K562 (cell line): ENCODE data around the gene MATR3. TPM values are rescaled to one million over a fixed set of nuclear protein-coding genes. Genes with fewer than 3 reads are reported as not detected.
A peak's percentile ranks its signal among the peaks of the same experiment; 100 is the strongest.

ENCODE experiments used
- ASH1L ChIP-seq: fragments of 450-650 bp; IDR thresholded peaks from 2 replicates; pipeline ENCODE4 v1.6.1; 2018; ENCODE audit warnings: borderline replicate concordance, mild to moderate bottlenecking, low read depth; ENCODE audit not compliant: partially characterized antibody
- CBFB ChIP-seq: sonication (generic); formaldehyde crosslinking; IDR thresholded peaks from 2 replicates; pipeline ENCODE4 v1.4.0; 2020; ENCODE audit warnings: mild to moderate bottlenecking, missing genetic modification reagents
- CBX1 ChIP-seq: sonication (generic); IDR thresholded peaks from 2 replicates; pipeline ENCODE4 v1.6.1; 2016; ENCODE audit warnings: antibody characterized with exemption, low read depth, mild to moderate bottlenecking
- GABPB2 ChIP-seq: fragments of 250-450 bp; sonication (Bioruptor Pico); conservative IDR thresholded peaks from 2 replicates; pipeline ENCODE4 v1.5.1; 2021; ENCODE audit warnings: mild to moderate bottlenecking
- LCOR ChIP-seq: sonication (generic); formaldehyde crosslinking; IDR thresholded peaks from 2 replicates; pipeline ENCODE4 v1.8.0; 2022; ENCODE audit warnings: mild to moderate bottlenecking, missing genetic modification reagents
- MIER1 ChIP-seq: fragments of 450-650 bp; IDR thresholded peaks from 2 replicates; pipeline ENCODE4 v1.6.1; 2016; ENCODE audit warnings: antibody characterized with exemption, mild to moderate bottlenecking, low read depth
- NFRKB ChIP-seq: fragments of 450-650 bp; IDR thresholded peaks from 2 replicates; pipeline ENCODE4 v1.6.1; 2016; ENCODE audit warnings: low read depth
- SNIP1 ChIP-seq: fragments of 450-650 bp; IDR thresholded peaks from 2 replicates; pipeline ENCODE4 v1.7.1; 2017; ENCODE audit warnings: low read depth, mild to moderate bottlenecking
- TAF15 ChIP-seq: fragments of 200-400 bp; formaldehyde crosslinking; IDR thresholded peaks from 2 replicates; pipeline ENCODE4 v1.6.1; 2017; ENCODE audit warnings: mild to moderate bottlenecking, low read depth, low read length, moderate library complexity
- ZNF165 ChIP-seq: fragments of 250-450 bp; sonication (Bioruptor Pico); IDR thresholded peaks from 2 replicates; pipeline ENCODE4 v1.4.0; 2020; ENCODE audit warnings: borderline replicate concordance
- ZNF347 ChIP-seq: fragments of 450-650 bp; formaldehyde crosslinking; IDR thresholded peaks from 2 replicates; pipeline ENCODE4 v1.4.0; 2020; ENCODE audit warnings: low read depth, mild to moderate bottlenecking, moderate library complexity
- ZNF57 ChIP-seq: fragments of 450-650 bp; formaldehyde crosslinking; IDR thresholded peaks from 2 replicates; pipeline ENCODE4 v1.4.0; 2020; ENCODE audit warnings: mild to moderate bottlenecking, moderate library complexity
- ZNF830 ChIP-seq: fragments of 250-450 bp; sonication (Bioruptor Pico); IDR thresholded peaks from 2 replicates; pipeline ENCODE4 v1.5.0; 2021; ENCODE audit warnings: mild to moderate bottlenecking
- polyA plus RNA-seq, 8 experiments: library from polyadenylated mRNA; depleted of rRNA in 4 of 8; stranded (reverse) in 5 of 8; unstranded in 3 of 8; fragments of >200 nt; fragmentation: Nextera tagmentation in 2 of 8; fragmentation: Illumina TruSeq in 1 of 8; extraction: Ambion mirVana in 2 of 8; extraction: Trizol in 1 of 8; gene quantifications; 2 replicates each; pipeline versions ENCODE4 v1.2.1 to v1.2.3, GENCODE V29; 2011 to 2014; ENCODE audit warnings: inconsistent platforms in 1 of 8, missing spikeins in 1 of 8
- total RNA-seq, 7 experiments: library from RNA; depleted of rRNA in 6 of 7; stranded (reverse); fragments of >200 nt in 6 of 7; fragmentation: Illumina TruSeq in 2 of 7; extraction: Trizol in 2 of 7; gene quantifications; 2 replicates each; pipeline versions ENCODE4 v1.2.1 to v1.2.3, GENCODE V29; 2011 to 2021; ENCODE audit warnings: low replicate concordance in 1 of 7
- TF ChIP-seq, protein P1 (sequence below): fragments of 450-650 bp; formaldehyde crosslinking; IDR thresholded peaks from 2 replicates; pipeline ENCODE4 v1.4.0; 2022; ENCODE audit warnings: missing genetic modification characterization
- TF ChIP-seq, protein P2 (sequence below): fragments of 450-650 bp; formaldehyde crosslinking; IDR thresholded peaks from 2 replicates; pipeline ENCODE4 v1.4.0; 2022; ENCODE audit warnings: missing genetic modification characterization
- TF ChIP-seq, protein P3 (sequence below): fragments of 450-650 bp; formaldehyde crosslinking; conservative IDR thresholded peaks from 2 replicates; pipeline ENCODE4 v1.4.0; 2022; ENCODE audit warnings: mild to moderate bottlenecking, missing genetic modification characterization
- TF ChIP-seq, protein P4 (sequence below): fragments of 150-350 bp; conservative IDR thresholded peaks from 2 replicates; pipeline ENCODE4 v1.6.1; 2014; ENCODE audit warnings: low read length
- TF ChIP-seq, protein P5 (sequence below): fragments of 250-450 bp; sonication (Bioruptor Pico); IDR thresholded peaks from 2 replicates; pipeline ENCODE4 v1.5.0; 2021

The MATR3 gene
- total and polyA plus RNA-seq, 9 of the 15 experiments (the other 6 are each of a cell fraction or from before 2014, with no cell fraction given) = 150 to 425 (median 263) TPM

DNA sequence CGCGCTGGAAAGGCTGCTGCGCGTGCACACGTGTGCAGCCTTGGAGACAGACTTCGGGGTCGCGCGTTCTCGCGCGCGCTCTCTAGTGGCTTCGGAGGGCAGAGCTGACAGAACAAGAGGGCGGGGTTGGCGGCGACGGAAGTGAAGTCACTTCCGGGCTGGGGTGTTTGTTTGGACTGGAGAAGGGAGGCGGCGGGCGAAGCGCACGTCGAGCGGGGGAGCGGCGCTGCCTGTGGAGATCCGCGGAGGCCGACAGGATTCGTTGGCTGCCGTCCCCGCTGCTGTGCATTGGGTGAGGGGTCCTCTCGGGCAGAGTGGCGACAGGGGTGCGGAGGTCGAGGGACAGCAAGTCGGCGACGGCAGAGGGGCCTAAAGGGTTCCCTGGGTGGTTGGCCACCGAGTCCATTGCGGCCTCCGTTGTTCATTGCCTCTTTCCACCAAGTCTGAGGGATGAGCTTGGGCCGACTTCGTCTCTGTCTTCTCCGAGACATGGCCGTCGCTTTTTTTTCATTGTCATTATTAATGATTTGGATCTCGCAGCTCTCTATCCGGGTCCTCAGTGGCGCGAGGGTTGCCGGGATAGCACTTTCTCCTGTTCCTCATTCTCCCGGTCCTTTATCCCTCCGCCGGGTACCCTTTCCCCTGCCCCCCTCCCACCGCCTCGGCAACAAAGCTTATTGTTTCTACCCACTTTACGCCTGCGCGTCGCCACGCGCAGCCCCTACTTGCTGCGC lies 48.3 kb downstream of the MATR3 start, which contains the start of gene PAIP2 (continued):
- TF ChIP-seq, protein P1, sequence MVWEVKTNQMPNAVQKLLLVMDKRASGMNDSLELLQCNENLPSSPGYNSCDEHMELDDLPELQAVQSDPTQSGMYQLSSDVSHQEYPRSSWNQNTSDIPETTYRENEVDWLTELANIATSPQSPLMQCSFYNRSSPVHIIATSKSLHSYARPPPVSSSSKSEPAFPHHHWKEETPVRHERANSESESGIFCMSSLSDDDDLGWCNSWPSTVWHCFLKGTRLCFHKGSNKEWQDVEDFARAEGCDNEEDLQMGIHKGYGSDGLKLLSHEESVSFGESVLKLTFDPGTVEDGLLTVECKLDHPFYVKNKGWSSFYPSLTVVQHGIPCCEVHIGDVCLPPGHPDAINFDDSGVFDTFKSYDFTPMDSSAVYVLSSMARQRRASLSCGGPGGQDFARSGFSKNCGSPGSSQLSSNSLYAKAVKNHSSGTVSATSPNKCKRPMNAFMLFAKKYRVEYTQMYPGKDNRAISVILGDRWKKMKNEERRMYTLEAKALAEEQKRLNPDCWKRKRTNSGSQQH (CRISPR knock-in tag) = no peak
- TF ChIP-seq, protein P2, sequence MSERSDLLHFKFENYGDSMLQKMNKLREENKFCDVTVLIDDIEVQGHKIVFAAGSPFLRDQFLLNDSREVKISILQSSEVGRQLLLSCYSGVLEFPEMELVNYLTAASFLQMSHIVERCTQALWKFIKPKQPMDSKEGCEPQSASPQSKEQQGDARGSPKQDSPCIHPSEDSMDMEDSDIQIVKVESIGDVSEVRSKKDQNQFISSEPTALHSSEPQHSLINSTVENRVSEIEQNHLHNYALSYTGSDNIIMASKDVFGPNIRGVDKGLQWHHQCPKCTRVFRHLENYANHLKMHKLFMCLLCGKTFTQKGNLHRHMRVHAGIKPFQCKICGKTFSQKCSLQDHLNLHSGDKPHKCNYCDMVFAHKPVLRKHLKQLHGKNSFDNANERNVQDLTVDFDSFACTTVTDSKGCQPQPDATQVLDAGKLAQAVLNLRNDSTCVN (CRISPR knock-in tag) = 0 out of 2 replicates have a peak, but pooled peaks have one; percentile 15
- TF ChIP-seq CBFB (CRISPR knock-in tag) (0 out of 2 replicates have a peak, but pooled peaks have one; percentile 7), MIER1 (no peak), ZNF347 (CRISPR knock-in tag) (no peak), ZNF57 (no peak), CBX1 (peak; percentile 87), ZNF165 (no peak), ZNF830 (CRISPR knock-in tag) (no peak), SNIP1 (no peak), NFRKB (peak; percentile 93), LCOR (CRISPR knock-in tag) (no peak; the same call in 1 of the 2 replicates), GABPB2 (CRISPR knock-in tag) (no peak), ASH1L (peak; percentile 34), TAF15 (no peak)
- TF ChIP-seq, protein P3, sequence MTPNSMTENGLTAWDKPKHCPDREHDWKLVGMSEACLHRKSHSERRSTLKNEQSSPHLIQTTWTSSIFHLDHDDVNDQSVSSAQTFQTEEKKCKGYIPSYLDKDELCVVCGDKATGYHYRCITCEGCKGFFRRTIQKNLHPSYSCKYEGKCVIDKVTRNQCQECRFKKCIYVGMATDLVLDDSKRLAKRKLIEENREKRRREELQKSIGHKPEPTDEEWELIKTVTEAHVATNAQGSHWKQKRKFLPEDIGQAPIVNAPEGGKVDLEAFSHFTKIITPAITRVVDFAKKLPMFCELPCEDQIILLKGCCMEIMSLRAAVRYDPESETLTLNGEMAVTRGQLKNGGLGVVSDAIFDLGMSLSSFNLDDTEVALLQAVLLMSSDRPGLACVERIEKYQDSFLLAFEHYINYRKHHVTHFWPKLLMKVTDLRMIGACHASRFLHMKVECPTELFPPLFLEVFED (CRISPR knock-in tag) = no peak
- TF ChIP-seq, protein P4, sequence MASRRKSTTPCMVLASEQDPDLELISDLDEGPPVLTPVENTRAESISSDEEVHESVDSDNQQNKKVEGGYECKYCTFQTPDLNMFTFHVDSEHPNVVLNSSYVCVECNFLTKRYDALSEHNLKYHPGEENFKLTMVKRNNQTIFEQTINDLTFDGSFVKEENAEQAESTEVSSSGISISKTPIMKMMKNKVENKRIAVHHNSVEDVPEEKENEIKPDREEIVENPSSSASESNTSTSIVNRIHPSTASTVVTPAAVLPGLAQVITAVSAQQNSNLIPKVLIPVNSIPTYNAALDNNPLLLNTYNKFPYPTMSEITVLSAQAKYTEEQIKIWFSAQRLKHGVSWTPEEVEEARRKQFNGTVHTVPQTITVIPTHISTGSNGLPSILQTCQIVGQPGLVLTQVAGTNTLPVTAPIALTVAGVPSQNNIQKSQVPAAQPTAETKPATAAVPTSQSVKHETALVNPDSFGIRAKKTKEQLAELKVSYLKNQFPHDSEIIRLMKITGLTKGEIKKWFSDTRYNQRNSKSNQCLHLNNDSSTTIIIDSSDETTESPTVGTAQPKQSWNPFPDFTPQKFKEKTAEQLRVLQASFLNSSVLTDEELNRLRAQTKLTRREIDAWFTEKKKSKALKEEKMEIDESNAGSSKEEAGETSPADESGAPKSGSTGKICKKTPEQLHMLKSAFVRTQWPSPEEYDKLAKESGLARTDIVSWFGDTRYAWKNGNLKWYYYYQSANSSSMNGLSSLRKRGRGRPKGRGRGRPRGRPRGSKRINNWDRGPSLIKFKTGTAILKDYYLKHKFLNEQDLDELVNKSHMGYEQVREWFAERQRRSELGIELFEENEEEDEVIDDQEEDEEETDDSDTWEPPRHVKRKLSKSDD = no peak
- TF ChIP-seq, protein P5, sequence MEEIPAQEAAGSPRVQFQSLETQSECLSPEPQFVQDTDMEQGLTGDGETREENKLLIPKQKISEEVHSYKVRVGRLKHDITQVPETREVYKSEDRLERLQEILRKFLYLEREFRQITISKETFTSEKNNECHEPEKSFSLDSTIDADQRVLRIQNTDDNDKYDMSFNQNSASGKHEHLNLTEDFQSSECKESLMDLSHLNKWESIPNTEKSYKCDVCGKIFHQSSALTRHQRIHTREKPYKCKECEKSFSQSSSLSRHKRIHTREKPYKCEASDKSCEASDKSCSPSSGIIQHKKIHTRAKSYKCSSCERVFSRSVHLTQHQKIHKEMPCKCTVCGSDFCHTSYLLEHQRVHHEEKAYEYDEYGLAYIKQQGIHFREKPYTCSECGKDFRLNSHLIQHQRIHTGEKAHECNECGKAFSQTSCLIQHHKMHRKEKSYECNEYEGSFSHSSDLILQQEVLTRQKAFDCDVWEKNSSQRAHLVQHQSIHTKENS (CRISPR knock-in tag) = no peak
